Activated CD8-positive, alpha-beta memory T cell treated with anti-CD3 and anti-CD28 coated beads for 4 hours (primary cell): ENCODE results near the gene SPATA46.

Experiments
- DNase-seq, 2 donors: peaks; one replicate each; pipeline ENCODE4 v3.0.0-alpha.2; 2020; ENCODE audit warnings: low read depth in 2 of 2

SPATA46 gene

DNA sequence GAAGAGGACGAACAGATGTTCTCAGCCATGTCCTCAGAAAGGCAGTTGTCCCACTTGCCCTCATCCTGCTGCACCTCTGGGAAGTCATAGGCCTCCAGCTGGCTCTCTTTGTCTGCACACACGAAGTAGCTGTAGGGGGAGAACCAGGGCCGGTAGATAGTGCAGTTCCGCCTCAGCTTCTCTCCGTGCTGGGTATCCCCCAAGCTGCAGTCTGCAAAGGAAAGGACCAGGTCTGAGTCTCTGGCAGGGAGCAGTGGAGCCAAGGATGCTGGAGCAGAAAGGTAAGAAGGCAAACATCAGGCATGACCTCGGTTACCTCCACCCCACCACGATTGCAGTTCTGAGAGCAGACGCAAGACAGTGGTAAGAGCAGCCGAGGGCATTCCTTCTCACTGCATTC is 2.2 kb downstream of the SPATA46 start:
- DNase-seq = no peak

DNA sequence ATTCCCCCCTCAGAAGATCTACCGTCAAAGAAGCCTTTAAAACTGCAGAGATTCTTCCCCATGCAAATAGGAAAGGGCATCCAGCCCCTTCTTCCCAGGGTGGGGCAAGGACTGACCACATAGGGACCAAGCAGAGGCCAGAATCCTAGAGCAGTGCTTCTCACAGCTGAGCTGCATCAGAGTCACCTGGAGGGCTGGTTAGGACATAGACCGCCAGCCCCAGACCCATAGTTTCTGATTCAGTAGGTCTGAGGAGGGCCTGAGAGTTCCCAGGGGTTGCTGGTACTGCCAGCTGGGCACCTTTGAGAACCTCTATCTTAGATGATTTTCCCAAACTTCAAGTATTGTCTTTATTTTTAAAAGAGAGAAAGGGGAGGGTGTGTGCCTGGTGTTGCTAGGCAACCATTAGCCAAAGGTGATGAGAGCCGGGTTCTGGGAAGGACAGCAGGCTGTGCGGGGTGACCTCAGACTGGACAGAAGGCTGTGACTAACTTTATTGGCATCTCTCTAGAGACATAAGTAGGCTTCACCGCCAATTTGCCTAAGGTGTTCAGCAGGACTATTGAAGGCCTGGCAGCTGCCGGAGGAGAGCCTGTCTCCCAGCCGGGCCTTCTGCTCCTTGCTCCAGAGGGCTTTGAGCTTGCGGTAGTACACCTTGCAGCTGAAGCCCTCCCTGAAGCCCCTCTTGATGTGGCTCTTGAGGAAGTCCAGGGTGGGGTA is 3.0 kb downstream of the SPATA46 start:
- DNase-seq = no peak

DNA sequence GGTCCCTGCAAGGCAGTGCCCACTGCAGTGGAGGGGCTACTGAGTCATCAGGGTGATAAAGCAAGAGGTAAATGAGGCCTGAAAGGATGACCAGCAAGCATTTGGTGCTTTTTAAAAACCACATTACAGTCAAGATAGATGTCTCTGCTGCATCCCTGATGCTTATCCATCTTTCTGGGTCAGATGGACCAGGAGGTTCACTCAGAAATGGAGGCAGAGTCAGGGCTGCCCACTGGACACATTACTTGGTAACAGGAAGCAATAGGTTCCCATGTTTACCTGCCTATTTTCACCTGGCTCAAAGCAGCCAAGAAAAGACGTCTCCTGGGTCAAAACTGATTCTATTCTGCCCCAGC is 3.6 kb downstream of the SPATA46 start:
- no peak for DNase-seq

DNA sequence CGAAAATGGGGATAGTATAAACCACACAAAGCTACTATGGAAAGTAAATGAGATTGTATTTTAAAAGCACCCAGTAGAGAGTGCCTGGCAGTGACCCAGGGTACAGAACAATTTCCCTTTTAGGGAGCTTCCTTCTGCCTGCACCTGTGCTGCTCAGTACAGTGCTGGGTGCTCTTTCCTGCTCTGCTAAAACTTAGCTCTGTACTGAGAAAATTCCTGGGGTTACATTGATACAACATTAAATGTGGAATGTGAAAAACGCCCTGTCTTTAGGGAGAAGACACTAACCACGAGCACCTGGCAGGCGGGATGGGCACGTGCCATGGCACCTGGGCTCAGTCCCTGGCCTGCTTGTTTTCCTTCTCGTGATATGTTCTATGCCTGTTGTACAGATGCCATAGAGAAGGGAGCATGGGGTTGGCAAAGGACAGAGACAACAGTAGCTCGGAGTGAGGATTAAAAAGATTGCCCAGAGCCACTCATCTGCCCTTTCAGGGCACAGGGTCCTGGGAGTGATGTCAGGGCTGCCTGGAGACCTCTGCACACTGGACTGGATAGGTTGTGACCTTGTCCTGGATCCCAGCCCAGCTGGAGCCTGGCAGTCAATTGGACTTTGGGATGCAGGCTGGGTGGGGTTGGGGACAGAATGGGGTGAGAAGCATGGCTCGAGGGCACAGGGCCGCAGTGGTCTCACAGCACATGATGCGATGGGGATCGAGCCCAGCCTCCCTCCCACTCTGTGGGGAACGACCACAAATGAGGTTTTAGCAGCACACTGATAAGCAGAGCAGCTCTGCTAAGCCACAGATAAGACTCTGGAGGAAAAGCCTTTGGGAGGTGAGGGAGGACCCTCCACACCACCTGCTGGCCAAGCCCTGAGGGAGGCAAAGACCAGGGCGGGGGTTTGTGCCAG is 4.2 kb downstream of the SPATA46 start:
- no peak for DNase-seq

DNA sequence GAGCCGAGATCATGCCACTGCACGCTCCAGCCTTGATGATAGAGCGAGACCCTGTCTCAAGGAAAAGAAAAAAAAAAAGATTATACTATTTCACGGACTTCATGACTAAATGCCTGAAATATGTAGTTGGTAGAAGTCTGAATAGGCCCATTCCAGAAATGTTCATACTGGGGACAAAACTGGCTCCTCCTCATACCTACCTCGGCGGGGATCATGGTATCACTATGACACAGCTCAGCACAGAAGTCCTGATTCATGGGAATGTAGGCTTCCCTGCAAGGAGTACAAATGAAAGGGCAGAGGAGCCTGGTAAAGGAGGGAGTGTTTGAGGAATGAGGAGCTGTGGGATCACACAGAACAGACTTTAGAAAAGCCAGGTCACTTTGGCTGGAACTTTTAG is 5.0 kb downstream of the SPATA46 start:
- no peak for DNase-seq

DNA sequence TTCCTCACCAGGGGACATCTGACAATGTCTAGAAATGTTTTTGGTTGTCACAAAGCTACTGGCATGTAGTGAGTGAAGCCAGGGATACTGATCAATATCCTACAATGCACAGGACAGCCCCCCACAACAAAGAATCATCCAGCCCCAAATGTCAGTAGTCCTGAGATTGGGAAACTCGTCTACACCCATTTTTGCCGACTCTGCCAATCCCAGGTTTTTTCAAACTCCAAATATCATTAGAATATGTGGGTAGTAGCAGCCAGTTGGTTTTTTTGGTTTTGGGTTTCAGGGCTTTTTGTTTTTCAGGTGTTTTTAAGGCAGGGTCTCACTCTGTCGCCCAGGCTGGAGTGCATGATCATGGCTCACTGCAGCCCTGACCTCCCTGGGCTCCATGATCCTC is 5.9 kb downstream of the SPATA46 start:
- DNase-seq = no peak

DNA sequence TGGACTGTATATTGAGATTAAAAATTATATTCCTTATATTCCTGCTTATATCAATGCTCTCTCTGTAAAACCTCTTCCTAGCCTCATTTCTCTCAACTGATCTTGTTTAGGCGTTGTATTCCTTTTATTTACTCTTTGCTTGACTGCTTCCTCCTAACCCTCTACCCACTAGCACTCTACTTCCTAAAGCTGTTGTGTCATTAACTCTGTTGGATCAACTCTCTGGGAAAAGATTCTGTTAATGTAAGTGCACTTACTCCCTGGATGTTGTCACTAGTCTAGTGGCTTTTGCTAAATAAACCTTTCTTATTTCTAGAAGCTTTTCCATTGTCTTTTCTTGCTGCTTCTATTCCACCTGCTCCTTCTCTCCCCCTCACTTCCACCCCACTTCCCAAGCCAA is 6.5 kb downstream of the SPATA46 start:
- DNase-seq = no peak

DNA sequence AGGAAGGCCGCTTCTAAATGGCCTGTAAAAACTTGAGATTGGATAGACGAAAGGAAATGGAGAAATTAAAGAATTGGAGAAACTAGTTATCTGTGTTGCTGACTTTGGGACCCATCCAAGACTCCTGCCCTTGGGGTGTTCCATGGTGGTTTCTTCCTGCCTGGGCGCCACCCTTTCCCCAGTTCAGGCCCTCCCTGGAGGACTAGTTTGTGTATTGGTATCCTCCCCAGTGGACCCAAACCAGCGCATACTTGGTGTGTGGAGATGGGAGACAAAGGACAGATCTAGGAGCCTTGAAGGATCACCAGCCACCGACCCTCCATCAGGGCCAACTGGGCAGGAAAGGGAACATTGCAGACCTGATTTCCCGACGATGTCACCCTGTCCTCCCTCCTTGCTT is 7.1 kb downstream of the SPATA46 start:
- no peak for DNase-seq

DNA sequence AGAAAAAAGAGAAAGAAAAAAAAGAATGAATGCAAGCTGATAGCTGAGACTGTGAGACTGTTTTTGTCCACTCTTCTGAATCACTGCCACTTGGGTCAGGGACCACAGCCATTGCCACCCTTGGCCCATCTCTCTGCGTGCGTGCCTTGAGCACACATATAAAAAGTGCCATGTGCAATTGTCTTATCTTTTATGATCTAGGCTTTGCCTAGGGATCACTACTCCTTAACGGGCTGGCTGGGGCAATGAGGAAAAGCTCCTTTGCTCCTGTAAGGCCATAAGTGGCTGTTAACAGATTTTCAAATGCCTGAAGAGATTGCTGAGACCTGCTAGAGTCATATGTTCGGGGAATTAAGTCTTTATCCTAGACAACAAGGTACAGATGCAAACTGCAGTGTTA is 8.2 kb downstream of the SPATA46 start:
- DNase-seq = no peak

DNA sequence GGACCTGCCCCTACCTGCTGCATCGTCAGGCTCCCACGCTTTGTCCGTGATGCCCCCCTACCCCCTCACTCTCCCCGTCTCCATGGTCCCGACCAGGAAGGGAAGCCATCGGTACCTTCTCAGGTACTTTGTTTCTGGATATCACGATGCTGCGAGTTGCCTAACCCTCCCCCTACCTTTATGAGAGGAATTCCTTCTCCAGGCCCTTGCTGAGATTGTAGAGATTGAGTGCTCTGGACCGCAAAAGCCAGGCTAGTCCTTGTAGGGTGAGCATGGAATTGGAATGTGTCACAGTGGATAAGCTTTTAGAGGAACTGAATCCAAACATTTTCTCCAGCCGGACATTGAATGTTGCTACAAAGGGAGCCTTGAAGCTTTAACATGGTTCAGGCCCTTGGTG is 8.9 kb downstream of the SPATA46 start:
- DNase-seq = no peak

DNA sequence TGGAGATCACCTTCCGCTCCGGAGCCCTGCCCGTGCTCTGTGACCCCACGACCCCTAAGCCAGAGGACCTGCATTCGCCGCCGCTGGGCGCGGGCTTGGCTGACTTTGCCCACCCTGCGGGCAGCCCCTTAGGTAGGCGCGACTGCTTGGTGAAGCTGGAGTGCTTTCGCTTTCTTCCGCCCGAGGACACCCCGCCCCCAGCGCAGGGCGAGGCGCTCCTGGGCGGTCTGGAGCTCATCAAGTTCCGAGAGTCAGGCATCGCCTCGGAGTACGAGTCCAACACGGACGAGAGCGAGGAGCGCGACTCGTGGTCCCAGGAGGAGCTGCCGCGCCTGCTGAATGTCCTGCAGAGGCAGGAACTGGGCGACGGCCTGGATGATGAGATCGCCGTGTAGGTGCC is 9.6 kb downstream of the SPATA46 start:
- DNase-seq = no peak

DNA sequence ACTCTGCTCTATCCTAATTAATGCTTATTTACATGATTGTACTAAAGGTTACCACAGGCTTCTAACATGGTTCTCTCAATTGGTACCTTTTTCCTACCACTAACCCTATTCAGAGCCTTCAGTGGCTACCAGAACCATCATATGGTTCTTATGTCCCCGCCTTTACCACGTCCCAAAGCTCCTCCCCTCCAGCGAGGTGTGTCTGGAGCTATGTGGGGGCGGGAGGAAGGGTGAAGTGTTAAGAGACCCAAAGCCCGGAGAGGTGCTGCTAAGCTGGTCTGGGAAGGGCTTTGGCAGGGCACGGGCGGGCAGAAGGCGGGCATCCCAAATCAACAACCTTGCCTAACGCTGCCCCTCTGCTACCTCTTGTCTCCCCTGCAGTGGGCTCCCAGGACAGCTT is 10.0 kb downstream of the SPATA46 start:
- no peak for DNase-seq

DNA sequence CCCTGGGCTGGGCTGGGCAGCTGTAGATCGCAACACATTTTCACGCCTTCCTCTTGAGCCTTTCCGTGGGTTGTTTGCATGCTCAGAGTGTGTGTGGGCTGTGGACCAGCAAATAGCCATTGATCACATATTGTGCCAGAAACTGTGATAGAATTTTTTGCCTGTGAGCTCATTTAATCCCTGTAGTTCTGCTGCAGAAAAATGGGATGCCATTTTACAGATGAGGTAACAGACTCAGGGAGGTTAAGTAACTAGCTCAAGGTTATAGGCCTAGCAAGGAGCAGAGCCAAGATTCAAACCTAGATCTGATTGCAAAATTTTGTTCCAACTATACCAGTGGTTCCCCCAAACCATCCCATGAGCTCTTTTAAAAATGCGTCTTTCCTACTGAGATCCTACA is 10.5 kb downstream of the SPATA46 start:
- DNase-seq = no peak

DNA sequence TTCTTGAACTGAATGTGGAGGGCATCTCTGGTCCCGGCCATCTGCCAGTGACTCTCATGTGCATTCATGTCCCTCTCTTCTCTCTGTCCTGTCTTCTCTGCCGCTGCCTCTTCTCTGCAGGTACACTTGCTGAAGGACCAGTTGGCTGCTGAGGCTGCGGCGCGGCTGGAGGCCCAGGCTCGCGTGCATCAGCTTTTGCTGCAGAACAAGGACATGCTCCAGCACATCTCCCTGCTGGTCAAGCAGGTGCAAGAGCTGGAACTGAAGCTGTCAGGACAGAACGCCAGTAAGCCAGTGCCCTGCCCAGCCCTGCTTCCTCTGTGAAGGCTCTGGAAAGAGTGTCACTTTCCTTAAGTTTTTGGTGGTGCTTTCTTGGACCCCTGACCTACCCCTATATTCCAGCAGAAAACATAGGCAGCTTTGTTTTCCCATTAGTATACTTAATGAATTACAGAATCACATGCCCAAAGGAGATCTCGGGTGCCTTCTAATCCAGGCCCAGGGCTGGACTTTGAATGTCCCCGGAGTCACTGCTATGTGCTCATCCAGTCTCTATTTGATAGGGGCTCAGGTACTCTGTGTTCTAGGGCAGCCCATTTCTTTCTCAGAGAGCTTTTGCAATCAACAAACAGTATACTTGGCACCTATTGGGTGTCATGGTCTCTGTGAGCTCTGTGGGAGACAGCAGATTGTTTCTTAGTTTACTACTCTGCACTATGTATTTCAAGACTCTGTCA is 11.2 kb downstream of the SPATA46 start:
- DNase-seq = no peak

DNA sequence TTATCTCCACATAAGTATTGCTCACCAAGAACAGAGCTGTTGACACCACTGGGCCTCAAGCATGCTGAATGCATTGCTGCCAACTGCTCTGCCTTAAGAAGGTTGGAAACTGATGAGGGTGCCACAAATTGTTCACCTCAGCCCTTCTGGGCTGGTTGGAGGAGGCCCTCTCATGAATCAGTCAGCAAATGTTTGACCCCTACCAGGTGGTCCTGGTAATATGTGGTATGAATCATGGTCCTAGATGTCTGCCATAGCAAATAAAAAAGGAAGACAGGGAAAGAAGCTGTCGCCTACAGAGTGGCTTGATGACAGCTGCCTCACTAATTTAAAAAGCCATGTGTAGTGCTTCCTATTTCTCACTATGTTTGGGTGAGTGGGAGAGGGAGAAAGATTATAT is 12.2 kb downstream of the SPATA46 start:
- no peak for DNase-seq

DNA sequence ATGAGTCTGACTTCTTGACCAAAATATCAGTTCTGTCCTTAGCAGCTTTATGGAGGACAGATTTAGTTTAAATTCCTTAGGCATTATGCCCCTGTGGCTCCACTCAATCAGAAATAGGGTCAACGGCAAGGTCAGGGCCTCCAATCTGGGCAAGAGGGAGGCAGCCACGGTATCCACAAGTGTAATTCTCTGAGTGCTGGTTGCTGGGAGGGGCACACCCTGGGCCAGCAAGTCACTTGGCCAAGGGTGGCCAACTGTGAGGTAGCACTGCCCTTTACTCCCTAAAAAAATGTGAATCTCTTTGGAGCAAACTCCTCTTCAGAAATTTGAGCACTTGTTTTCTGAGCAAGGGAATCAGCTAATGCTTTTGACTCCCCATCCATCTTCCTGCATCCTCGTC is 12.8 kb downstream of the SPATA46 start:
- no peak for DNase-seq

DNA sequence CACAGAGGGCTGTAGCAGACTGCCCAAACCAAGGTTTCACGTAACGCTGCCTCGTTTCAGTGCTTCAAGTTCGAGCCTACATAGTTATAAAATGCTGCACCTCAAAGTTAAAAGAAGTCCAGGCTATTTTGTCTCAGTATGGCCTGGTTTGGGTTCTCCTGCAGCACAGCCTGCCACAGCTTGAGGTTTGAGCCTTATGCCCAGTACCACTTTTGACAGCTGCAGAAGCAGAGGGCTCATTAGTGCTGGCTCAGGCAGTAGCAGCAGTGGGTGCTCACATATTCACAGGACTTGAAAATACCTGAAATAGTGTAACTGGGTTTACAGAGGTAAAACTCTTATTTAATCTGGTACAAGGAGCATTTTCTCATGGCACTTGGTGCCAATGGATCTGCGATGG is 15.3 kb downstream of the SPATA46 start:
- no peak for DNase-seq

DNA sequence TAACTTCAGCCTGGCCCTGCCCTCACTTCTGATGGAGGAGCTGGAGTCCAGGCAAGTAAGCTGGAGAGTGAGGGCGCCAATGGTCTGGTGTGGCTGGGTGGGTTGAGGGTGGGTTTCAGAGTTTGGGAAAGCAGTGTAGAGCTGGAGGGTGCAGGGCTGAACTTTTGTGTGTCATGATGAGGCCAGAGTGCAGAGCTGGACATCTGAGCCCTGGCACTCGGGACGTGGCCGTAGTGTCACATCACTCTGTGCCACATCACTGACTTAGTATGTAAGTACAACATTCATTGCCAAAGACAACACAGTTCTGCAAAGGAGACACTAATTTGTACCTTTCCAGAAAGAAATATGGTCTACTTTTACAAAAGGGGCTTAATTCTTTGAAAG is 15.8 kb downstream of the SPATA46 start:
- no peak for DNase-seq

DNA sequence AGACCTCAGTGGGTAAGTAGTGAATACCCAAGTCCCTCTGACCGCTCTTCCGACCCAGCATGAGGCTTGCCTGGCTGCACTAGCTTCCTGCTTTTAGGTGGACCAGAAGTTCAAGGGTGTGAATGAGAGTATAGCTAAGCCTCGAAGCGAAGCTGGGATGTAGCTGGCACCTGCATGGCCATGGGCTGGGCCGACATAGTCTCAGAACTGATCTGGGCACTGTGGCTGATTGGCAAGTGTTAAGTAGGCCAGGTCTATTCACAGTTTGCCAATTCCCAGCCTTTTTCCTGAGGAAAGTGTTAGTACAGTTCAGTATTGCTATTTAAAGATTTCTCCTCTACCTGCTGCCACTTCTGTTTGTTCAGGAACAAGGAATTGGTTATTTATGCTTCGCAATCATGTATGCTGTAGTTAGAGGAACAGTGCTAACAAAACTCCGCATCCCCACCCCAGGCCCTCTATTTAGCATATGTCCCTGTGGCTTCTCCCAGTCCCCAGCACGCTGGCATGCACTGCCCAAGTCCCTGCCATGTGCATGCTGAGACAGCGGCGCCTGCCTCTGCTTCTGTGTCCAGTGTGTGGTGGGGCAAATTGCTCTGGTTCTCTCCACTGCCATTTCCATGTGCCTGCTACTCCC is 16.3 kb downstream of the SPATA46 start:
- no peak for DNase-seq

DNA sequence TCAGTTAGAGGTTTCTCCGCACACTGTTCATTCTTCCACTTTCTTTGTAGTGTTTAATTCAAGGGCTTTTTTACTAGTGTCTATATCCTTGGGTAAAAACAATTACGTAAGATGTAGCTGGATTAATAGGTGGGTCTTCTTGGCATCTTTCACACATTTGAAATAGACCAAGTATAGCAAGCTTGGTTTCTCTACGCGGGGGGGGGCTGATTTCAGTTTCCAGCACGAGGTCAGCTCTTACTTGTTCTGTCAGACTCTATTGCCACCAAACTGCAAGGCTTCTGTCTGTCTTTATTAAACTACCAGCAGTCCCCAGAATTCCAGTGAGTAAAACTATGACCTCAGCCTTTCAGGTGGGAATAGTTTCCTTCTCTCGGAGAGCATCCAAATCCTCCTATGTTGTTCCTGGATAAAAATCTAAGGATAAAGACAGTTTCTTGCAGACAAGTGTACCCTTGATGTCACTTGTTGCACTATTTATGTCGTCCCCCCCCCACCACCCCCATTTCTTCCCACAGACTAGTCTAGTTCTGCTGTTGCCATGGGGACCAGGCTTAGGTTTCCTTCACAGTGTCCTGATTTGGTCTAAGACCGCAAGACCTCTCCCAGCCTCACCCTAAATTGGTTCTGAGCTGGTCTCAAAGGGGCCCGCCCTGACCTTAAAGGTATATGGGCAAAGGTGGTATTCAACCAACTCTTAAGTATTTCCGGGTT is 17.0 kb downstream of the SPATA46 start:
- DNase-seq = no peak

DNA sequence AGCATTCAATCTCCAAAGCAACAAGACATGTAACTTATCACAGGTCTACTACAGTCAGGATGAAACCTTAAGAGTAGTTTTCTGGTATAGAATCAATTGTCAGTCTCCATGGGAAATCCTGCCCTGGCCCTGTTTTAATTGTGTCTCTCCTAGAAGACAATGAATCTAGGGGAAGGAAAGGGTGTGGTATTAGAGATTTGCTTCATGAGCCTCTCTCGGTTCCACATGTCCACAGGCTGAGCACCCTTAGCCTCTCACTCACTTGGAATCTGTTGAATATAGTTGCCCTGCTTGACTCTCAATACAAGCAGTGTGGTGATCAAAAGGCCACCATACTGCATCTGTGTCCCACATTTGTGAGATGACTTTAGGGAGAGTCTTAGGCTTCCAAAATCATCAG is 17.7 kb downstream of the SPATA46 start:
- DNase-seq = no peak
